OCI-LY3 (cell line): ENCODE data around the gene CCR3.

Experiments
- H2AFZ ChIP-seq: fragments of 200-600, 300-600 bp; shearing (Covaris generic); 2 replicates; pipeline ENCODE4 v1.6.0; 2014; ENCODE audit warnings: antibody characterized with exemption, low read depth, low read length
- H3K27ac ChIP-seq: fragments of 200-600, 300-600 bp; sonication (generic); 2 replicates; pipeline ENCODE4 v1.5.1; 2014; ENCODE audit warnings: mild to moderate bottlenecking, low read length, moderate library complexity, mixed read lengths
- H3K27me3 ChIP-seq: fragments of 200-600, 300-600 bp; sonication (generic); 2 replicates; pipeline ENCODE4 v1.6.1; 2014; ENCODE audit warnings: low read depth, low read length, mixed read lengths
- H3K36me3 ChIP-seq: fragments of 200-600, 300-600 bp; sonication (generic); replicated peaks from 2 replicates; pipeline ENCODE3; 2014; ENCODE audit warnings: low read depth, low read length, mixed read lengths
- H3K4me1 ChIP-seq: fragments of 300-600, 200-600 bp; sonication (generic); 2 replicates; pipeline ENCODE4 v1.6.1; 2014; ENCODE audit warnings: low read length, mixed read lengths
- H3K4me2 ChIP-seq: fragments of 200-600, 300-600 bp; sonication (generic); 2 replicates; pipeline ENCODE4 v1.6.1; 2014; ENCODE audit warnings: low read length, mixed read lengths
- H3K4me3 ChIP-seq: fragments of 300-600, 200-600 bp; sonication (generic); 2 replicates; pipeline ENCODE4 v1.5.1; 2014; ENCODE audit warnings: antibody characterized with exemption, mild to moderate bottlenecking, low read length, moderate library complexity
- H3K79me2 ChIP-seq: fragments of 300-600, 200-600 bp; shearing (Covaris generic); 2 replicates; pipeline ENCODE4 v1.6.1; 2014; ENCODE audit warnings: mild to moderate bottlenecking, low read length, mixed read lengths
- H3K9ac ChIP-seq: fragments of 300-600, 200-600 bp; shearing (Covaris generic); 2 replicates; pipeline ENCODE4 v1.6.0; 2014; ENCODE audit warnings: mild to moderate bottlenecking, low read length, moderate library complexity
- H3K9me3 ChIP-seq: fragments of 200-600, 300-600 bp; shearing (Covaris generic); 2 replicates; pipeline ENCODE4 v1.6.1; 2014; ENCODE audit warnings: low read length, mixed read lengths; ENCODE audit not compliant: insufficient read depth
- H4K20me1 ChIP-seq: fragments of 200-600, 300-600 bp; sonication (generic); 2 replicates; pipeline ENCODE4 v1.6.1; 2016; ENCODE audit warnings: low read length, mixed read lengths; ENCODE audit not compliant: insufficient read depth
- CTCF ChIP-seq: fragments of 200-600, 300-600 bp; sonication (generic); IDR thresholded peaks from 2 replicates; pipeline ENCODE4 v1.5.1; 2014; ENCODE audit warnings: antibody characterized with exemption, low read length, low read depth
- EZH2phosphoT487 ChIP-seq: fragments of 200-600 bp; shearing (Covaris generic); IDR thresholded peaks from 2 replicates; pipeline ENCODE4 v1.6.1; 2018; ENCODE audit warnings: antibody characterized with exemption, mixed run types, low read depth

The CCR3 gene

GRCh38 chr3:46218196-46218709 is 24.0 kb upstream of the CCR3 start:
- no peak overlapping the region for H3K4me2 ChIP-seq
- H3K4me3 ChIP-seq = no peak overlapping the region
- H3K79me2 ChIP-seq = no peaks in the 10 kb centered on the region
- no peak overlapping the region for H3K9ac ChIP-seq
- TF ChIP-seq CTCF = no peak
- no peak for TF ChIP-seq EZH2phosphoT487
- H4K20me1 ChIP-seq = no peaks in the 10 kb centered on the region
- H3K36me3 ChIP-seq = no peaks in the 10 kb centered on the region
- H2AFZ ChIP-seq = no peak overlapping the region
- H3K4me1 ChIP-seq = peaks cover 38% of the 10 kb centered on the region
- no peak overlapping the region for H3K27ac ChIP-seq
- no peaks in the 10 kb centered on the region for H3K9me3 ChIP-seq
- peaks cover 36% of the 10 kb centered on the region for H3K27me3 ChIP-seq

- TF ChIP-seq CTCF (no peak), EZH2phosphoT487 (no peak)
- Histone ChIP-seq H3K27ac (no peak overlapping the region), H3K36me3 (no peaks in the 10 kb centered on the region), H2AFZ (no peak overlapping the region), H4K20me1 (no peaks in the 10 kb centered on the region), H3K27me3 (peaks cover 34% of the 10 kb centered on the region), H3K79me2 (no peaks in the 10 kb centered on the region), H3K4me2 (peak overlapping the region; percentile 53), H3K9ac (no peak overlapping the region), H3K4me1 (peaks cover 36% of the 10 kb centered on the region), H3K4me3 (no peak overlapping the region), H3K9me3 (peaks cover 3% of the 10 kb centered on the region; the same call in 1 of the 2 replicates)
Observed at GRCh38 chr3:46221391-46221790, 20.9 kb upstream of the CCR3 start.

GRCh38 chr3:46221938-46222337 is 20.3 kb upstream of the CCR3 start:
- Histone ChIP-seq H4K20me1 (no peaks in the 10 kb centered on the region), H3K27ac (no peak overlapping the region), H3K27me3 (peaks cover 34% of the 10 kb centered on the region), H3K4me3 (0 out of 2 replicates have a peak overlapping the region, but pooled peaks have one; percentile 25), H2AFZ (0 out of 2 replicates have a peak overlapping the region, but pooled peaks have one; percentile 3), H3K4me1 (peaks cover 33% of the 10 kb centered on the region), H3K36me3 (no peaks in the 10 kb centered on the region), H3K79me2 (no peaks in the 10 kb centered on the region), H3K9ac (0 out of 2 replicates have a peak overlapping the region, but pooled peaks have one; percentile 2), H3K4me2 (peak overlapping the region; percentile 53), H3K9me3 (peaks cover 4% of the 10 kb centered on the region; the same call in 1 of the 2 replicates)
- TF ChIP-seq EZH2phosphoT487 (no peak), CTCF (no peak)

- H3K4me1 ChIP-seq = peaks cover 33% of the 10 kb centered on the region
- H3K27ac ChIP-seq = no peak overlapping the region
- peak overlapping the region; percentile 53 for H3K4me2 ChIP-seq
- H3K9me3 ChIP-seq = peaks cover 4% of the 10 kb centered on the region; the same call in 1 of the 2 replicates
- H3K79me2 ChIP-seq = no peaks in the 10 kb centered on the region
- H3K4me3 ChIP-seq = peak overlapping the region; percentile 25
- no peaks in the 10 kb centered on the region for H3K36me3 ChIP-seq
- no peaks in the 10 kb centered on the region for H4K20me1 ChIP-seq
- H3K27me3 ChIP-seq = peaks cover 34% of the 10 kb centered on the region
- 0 out of 2 replicates have a peak overlapping the region, but pooled peaks have one; percentile 2 for H3K9ac ChIP-seq
- H2AFZ ChIP-seq = 0 out of 2 replicates have a peak overlapping the region, but pooled peaks have one; percentile 3
- peak; percentile 39 for TF ChIP-seq CTCF
- TF ChIP-seq EZH2phosphoT487 = no peak
Observed at GRCh38 chr3:46222435-46223161, 19.7 kb upstream of the CCR3 start.
